HepG2 (cell line): ENCODE measurements around the gene MORN1. TPM values are rescaled to one million over a fixed set of nuclear protein-coding genes. Genes with fewer than 3 reads are reported as not detected.

Experiments
- AGO2 ChIP-seq: fragments of 200-400 bp; formaldehyde crosslinking; optimal IDR thresholded peaks from 2 replicates; pipeline ENCODE3; 2017; ENCODE audit warnings: mild to moderate bottlenecking, low read depth, low read length, moderate library complexity
- ATF4 ChIP-seq, 2 experiments: fragments of 450-650 bp in 1 of 2; sonication (generic) in 1 of 2; formaldehyde crosslinking; IDR thresholded peaks; 2 replicates each; pipeline versions ENCODE4 v1.5.0 to v1.8.0; 2020 to 2022; ENCODE audit warnings: mild to moderate bottlenecking in 1 of 2, missing genetic modification reagents in 1 of 2
- ATF7 ChIP-seq, 2 experiments: fragments of 450-650 bp in 1 of 2; sonication (generic) in 1 of 2; formaldehyde crosslinking in 1 of 2; IDR thresholded peaks; 2 replicates each; pipeline versions ENCODE4 v1.4.0 to v1.6.1; 2016 to 2020; ENCODE audit warnings: antibody characterized with exemption in 1 of 2, mild to moderate bottlenecking in 1 of 2, missing genetic modification reagents in 1 of 2
- BRCA1 ChIP-seq: sonication (generic); formaldehyde crosslinking; IDR thresholded peaks from 2 replicates; pipeline ENCODE4 v1.4.0; 2020; ENCODE audit warnings: missing genetic modification reagents
- DRAP1 ChIP-seq: IDR thresholded peaks from 2 replicates; pipeline ENCODE4 v1.6.1; 2016; ENCODE audit warnings: missing genetic modification reagents, missing compliant biosample characterization
- FOSL1 ChIP-seq: sonication (generic); formaldehyde crosslinking; IDR thresholded peaks from 2 replicates; pipeline ENCODE4 v1.9.0; 2021; ENCODE audit warnings: missing genetic modification reagents, borderline replicate concordance
- GABPA ChIP-seq, 2 experiments: IDR thresholded peaks; 2 replicates each; pipeline ENCODE4 v1.6.1; 2011 to 2016; ENCODE audit warnings: low read depth in 2 of 2, low read length in 1 of 2, missing biosample characterization in 1 of 2, missing genetic modification characterization in 1 of 2
- GATAD2A ChIP-seq: IDR thresholded peaks from 2 replicates; pipeline ENCODE4 v1.6.1; 2016
- HNRNPK ChIP-seq: fragments of 200-400 bp; formaldehyde crosslinking; IDR thresholded peaks from 2 replicates; pipeline ENCODE4 v1.6.1; 2018; ENCODE audit warnings: low read length, low read depth, moderate library complexity, mild to moderate bottlenecking; ENCODE audit not compliant: poor library complexity, severe bottlenecking
- IKZF4 ChIP-seq: sonication (generic); formaldehyde crosslinking; IDR thresholded peaks from 2 replicates; pipeline ENCODE4 v1.5.1; 2020; ENCODE audit warnings: borderline replicate concordance, mild to moderate bottlenecking, low read depth, missing genetic modification reagents; ENCODE audit errors: not compliant biosample characterization
- MAF1 ChIP-seq: sonication (generic); formaldehyde crosslinking; IDR thresholded peaks from 2 replicates; pipeline ENCODE4 v1.5.0; 2020; ENCODE audit warnings: missing genetic modification reagents, borderline replicate concordance
- MEF2D ChIP-seq: sonication (generic); formaldehyde crosslinking; IDR thresholded peaks from 2 replicates; pipeline ENCODE4 v1.5.1; 2020; ENCODE audit warnings: mild to moderate bottlenecking, missing genetic modification reagents
- NFE2 ChIP-seq: sonication (generic); formaldehyde crosslinking; IDR thresholded peaks from 2 replicates; pipeline ENCODE4 v1.4.0; 2020; ENCODE audit warnings: missing genetic modification reagents
- NFRKB ChIP-seq: fragments of 450-650 bp; IDR thresholded peaks from 2 replicates; pipeline ENCODE4 v1.6.1; 2017
- PHF20 ChIP-seq: sonication (generic); formaldehyde crosslinking; IDR thresholded peaks from 2 replicates; pipeline ENCODE4 v1.5.0; 2020; ENCODE audit warnings: mild to moderate bottlenecking, missing genetic modification reagents
- RARA ChIP-seq: IDR thresholded peaks from 2 replicates; pipeline ENCODE4 v1.6.1; 2016; ENCODE audit warnings: missing genetic modification reagents, missing compliant biosample characterization
- RBM39 ChIP-seq: fragments of 200-400 bp; formaldehyde crosslinking; IDR thresholded peaks from one replicate; pipeline ENCODE4 v1.6.1; 2018; ENCODE audit warnings: antibody characterized with exemption, mild to moderate bottlenecking, low read depth, low read length; ENCODE audit not compliant: poor library complexity, severe bottlenecking
- RNF2 ChIP-seq: fragments of 450-650 bp; conservative IDR thresholded peaks from 2 replicates; pipeline ENCODE4 v1.6.1; 2016; ENCODE audit warnings: low read depth
- SOX5 ChIP-seq: IDR thresholded peaks from 2 replicates; pipeline ENCODE4 v1.6.1; 2016; ENCODE audit warnings: borderline replicate concordance
- STAG1 ChIP-seq: sonication (generic); formaldehyde crosslinking; IDR thresholded peaks from 2 replicates; pipeline ENCODE4 v1.4.0; 2020; ENCODE audit warnings: missing genetic modification reagents
- TBX2 ChIP-seq: sonication (generic); formaldehyde crosslinking; IDR thresholded peaks from 2 replicates; pipeline ENCODE4 v1.5.0; 2020; ENCODE audit warnings: missing genetic modification reagents, mild to moderate bottlenecking, borderline replicate concordance
- ZFX ChIP-seq: sonication (generic); formaldehyde crosslinking; IDR thresholded peaks from 2 replicates; pipeline ENCODE4 v1.4.0; 2020; ENCODE audit warnings: mild to moderate bottlenecking, low read depth, missing genetic modification reagents, moderate library complexity
- ZNF18 ChIP-seq: sonication (generic); formaldehyde crosslinking; IDR thresholded peaks from 2 replicates; pipeline ENCODE4 v1.8.0; 2022; ENCODE audit warnings: mild to moderate bottlenecking, missing genetic modification reagents; ENCODE audit not compliant: insufficient replicate concordance
- ZNF34 ChIP-seq: sonication (generic); formaldehyde crosslinking; IDR thresholded peaks from 2 replicates; pipeline ENCODE4 v1.4.0; 2020; ENCODE audit warnings: mild to moderate bottlenecking, missing genetic modification reagents, borderline replicate concordance
- ZNF350 ChIP-seq: sonication (generic); formaldehyde crosslinking; IDR thresholded peaks from 2 replicates; pipeline ENCODE4 v1.4.0; 2020; ENCODE audit warnings: mild to moderate bottlenecking, low read depth, missing genetic modification reagents, borderline replicate concordance
- ZNF354B ChIP-seq: sonication (generic); formaldehyde crosslinking; IDR thresholded peaks from 2 replicates; pipeline ENCODE4 v1.8.0; 2022; ENCODE audit warnings: mild to moderate bottlenecking, missing genetic modification reagents
- ZNF616 ChIP-seq: sonication (generic); formaldehyde crosslinking; IDR thresholded peaks from 2 replicates; pipeline ENCODE4 v1.5.0; 2020; ENCODE audit warnings: low read depth, mild to moderate bottlenecking, missing genetic modification reagents
- ZNF784 ChIP-seq: sonication (generic); formaldehyde crosslinking; IDR thresholded peaks from 2 replicates; pipeline ENCODE4 v1.5.1; 2020; ENCODE audit warnings: missing genetic modification reagents, mild to moderate bottlenecking, borderline replicate concordance
- polyA plus RNA-seq, 8 experiments: library from polyadenylated mRNA; depleted of rRNA in 3 of 8; stranded (reverse) in 7 of 8; unstranded in 1 of 8; fragments of >200 nt; fragmentation: Illumina TruSeq in 4 of 8; extraction: Trizol in 4 of 8; gene quantifications; 2 replicates each; pipeline versions ENCODE4 v1.2.1 to v1.2.3, GENCODE V29; 2011 to 2016; ENCODE audit warnings: low read depth in 4 of 8, missing spikeins in 1 of 8, mixed read lengths in 1 of 8; ENCODE audit not compliant: insufficient read depth in 1 of 8
- total RNA-seq, 5 experiments: library from RNA; depleted of rRNA; stranded (reverse); fragments of >200 nt; fragmentation: Illumina TruSeq; extraction: Trizol; gene quantifications; 2 replicates each; pipeline ENCODE4 v1.2.3, GENCODE V29; 2016; ENCODE audit warnings: low read depth in 1 of 5

The MORN1 gene
- total and polyA plus RNA-seq, 2 of the 13 experiments (the other 11 are each of a cell fraction or from before 2014, with no cell fraction given), result 3.1 to 6.5 TPM

GRCh38 chr1:2414297-2414958 is 23.1 kb upstream of the MORN1 start (continued):
- TF ChIP-seq IKZF4 (CRISPR knock-in tag) (no peak), PHF20 (CRISPR knock-in tag) (no peak), ZFX (CRISPR knock-in tag) (peak; percentile 4; the same call in 1 of the 2 replicates), FOSL1 (CRISPR knock-in tag) (0 out of 2 replicates have a peak, but pooled peaks have one; percentile 16), DRAP1 (CRISPR knock-in tag) (no peak), STAG1 (CRISPR knock-in tag) (peak; percentile 89), RBM39 (peak; percentile 31), RNF2 (no peak), TBX2 (no peak; the same call in 1 of the 2 replicates), ZNF354B (CRISPR knock-in tag) (no peak), NFE2 (CRISPR knock-in tag) (no peak), ZNF350 (CRISPR knock-in tag) (peak; percentile 42; the same call in 1 of the 2 replicates), ZNF34 (CRISPR knock-in tag) (no peak), HNRNPK (no peak), BRCA1 (CRISPR knock-in tag) (no peak), ZNF784 (no peak), ATF4 (CRISPR knock-in tag; IDR thresholded peaks at IDR 0.05) (no peak), AGO2 (peak; percentile 63), ZNF18 (no peak), ATF7 (IDR thresholded peaks at IDR 0.05) (no peak), ATF7 (CRISPR knock-in tag; IDR thresholded peaks at IDR 0.05) (no peak), MAF1 (CRISPR knock-in tag) (no peak), GATAD2A (CRISPR knock-in tag) (no peak), RARA (CRISPR knock-in tag) (no peak), MEF2D (CRISPR knock-in tag) (no peak), ZNF616 (no peak), GABPA (IDR thresholded peaks at IDR 0.05; ENCODE audit: low read depth, low read length) (no peak), GABPA (CRISPR knock-in tag; IDR thresholded peaks at IDR 0.05; ENCODE audit: low read depth) (no peak), SOX5 (CRISPR knock-in tag) (no peak), NFRKB (no peak)
